Measurements from ENCODE around the gene PLXNA4.

GRCh38 chr7:132298790-132299189, 277.5 kb downstream of the PLXNA4 start:
- TF ChIP-seq, protein P1, sequence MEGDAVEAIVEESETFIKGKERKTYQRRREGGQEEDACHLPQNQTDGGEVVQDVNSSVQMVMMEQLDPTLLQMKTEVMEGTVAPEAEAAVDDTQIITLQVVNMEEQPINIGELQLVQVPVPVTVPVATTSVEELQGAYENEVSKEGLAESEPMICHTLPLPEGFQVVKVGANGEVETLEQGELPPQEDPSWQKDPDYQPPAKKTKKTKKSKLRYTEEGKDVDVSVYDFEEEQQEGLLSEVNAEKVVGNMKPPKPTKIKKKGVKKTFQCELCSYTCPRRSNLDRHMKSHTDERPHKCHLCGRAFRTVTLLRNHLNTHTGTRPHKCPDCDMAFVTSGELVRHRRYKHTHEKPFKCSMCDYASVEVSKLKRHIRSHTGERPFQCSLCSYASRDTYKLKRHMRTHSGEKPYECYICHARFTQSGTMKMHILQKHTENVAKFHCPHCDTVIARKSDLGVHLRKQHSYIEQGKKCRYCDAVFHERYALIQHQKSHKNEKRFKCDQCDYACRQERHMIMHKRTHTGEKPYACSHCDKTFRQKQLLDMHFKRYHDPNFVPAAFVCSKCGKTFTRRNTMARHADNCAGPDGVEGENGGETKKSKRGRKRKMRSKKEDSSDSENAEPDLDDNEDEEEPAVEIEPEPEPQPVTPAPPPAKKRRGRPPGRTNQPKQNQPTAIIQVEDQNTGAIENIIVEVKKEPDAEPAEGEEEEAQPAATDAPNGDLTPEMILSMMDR (IDR thresholded peaks at IDR 0.05 in 2 of 3, conservative IDR thresholded peaks at IDR 0.05 in 1 of 3; ENCODE audit: insufficient read depth in 2 of 3, low read depth in 1 of 3, low read length in 3 of 3): no peak
- TF ChIP-seq EP300 (IDR thresholded peaks at IDR 0.05; ENCODE audit: low read length) (no peak), ZNF175 (CRISPR knock-in tag; IDR thresholded peaks at IDR 0.05; ENCODE audit: low read depth) (no peak), NR2C2 (CRISPR knock-in tag; IDR thresholded peaks at IDR 0.05) (no peak), NR2C2 (tag; IDR thresholded peaks at IDR 0.05) (no peak), JUN (IDR thresholded peaks at IDR 0.05; ENCODE audit: borderline replicate concordance, low read depth, low read length) (no peak), JUN (CRISPR knock-in tag; IDR thresholded peaks at IDR 0.05; ENCODE audit: borderline replicate concordance) (no peak), GATAD2A (IDR thresholded peaks at IDR 0.05) (no peak), POLR2A (conservative IDR thresholded peaks at IDR 0.05) (no peak), GATA2 (CRISPR knock-in tag; IDR thresholded peaks at IDR 0.05) (no peak), TCF7L2 (IDR thresholded peaks at IDR 0.05; ENCODE audit: low read depth, low read length) (no peak), ELF1 (tag; IDR thresholded peaks at IDR 0.05) (no peak)
- TF ChIP-seq, protein P2, sequence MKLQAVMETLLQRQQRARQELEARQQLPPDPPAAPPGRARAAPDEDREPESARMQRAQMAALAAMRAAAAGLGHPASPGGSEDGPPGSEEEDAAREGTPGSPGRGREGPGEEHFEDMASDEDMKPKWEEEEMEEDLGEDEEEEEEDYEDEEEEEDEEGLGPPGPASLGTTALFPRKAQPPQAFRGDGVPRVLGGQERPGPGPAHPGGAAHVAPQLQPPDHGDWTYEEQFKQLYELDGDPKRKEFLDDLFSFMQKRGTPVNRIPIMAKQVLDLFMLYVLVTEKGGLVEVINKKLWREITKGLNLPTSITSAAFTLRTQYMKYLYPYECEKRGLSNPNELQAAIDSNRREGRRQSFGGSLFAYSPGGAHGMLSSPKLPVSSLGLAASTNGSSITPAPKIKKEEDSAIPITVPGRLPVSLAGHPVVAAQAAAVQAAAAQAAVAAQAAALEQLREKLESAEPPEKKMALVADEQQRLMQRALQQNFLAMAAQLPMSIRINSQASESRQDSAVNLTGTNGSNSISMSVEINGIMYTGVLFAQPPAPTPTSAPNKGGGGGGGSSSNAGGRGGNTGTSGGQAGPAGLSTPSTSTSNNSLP (IDR thresholded peaks at IDR 0.05; ENCODE audit: borderline replicate concordance, low read depth, low read length): no peak
- TF ChIP-seq, protein P3, sequence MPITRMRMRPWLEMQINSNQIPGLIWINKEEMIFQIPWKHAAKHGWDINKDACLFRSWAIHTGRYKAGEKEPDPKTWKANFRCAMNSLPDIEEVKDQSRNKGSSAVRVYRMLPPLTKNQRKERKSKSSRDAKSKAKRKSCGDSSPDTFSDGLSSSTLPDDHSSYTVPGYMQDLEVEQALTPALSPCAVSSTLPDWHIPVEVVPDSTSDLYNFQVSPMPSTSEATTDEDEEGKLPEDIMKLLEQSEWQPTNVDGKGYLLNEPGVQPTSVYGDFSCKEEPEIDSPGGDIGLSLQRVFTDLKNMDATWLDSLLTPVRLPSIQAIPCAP (CRISPR knock-in tag; IDR thresholded peaks at IDR 0.05; ENCODE audit: borderline replicate concordance): no peak
